Effector memory CD8-positive, alpha-beta T cell (primary cell): Measurements from ENCODE around the gene GPATCH8.
A peak's percentile ranks its signal among the peaks of the same experiment; 100 is the strongest.

ENCODE experiments used
- ATAC-seq: fragments of 150-1000 bp; cut with Tn5 transposase; replicated peaks from 2 replicates; pipeline ENCODE4 v1.10.0; 2021; ENCODE audit warnings: mild to moderate bottlenecking, moderate library complexity
- DNase-seq, 3 experiments: peaks; one replicate each; pipeline ENCODE4 v3.0.0; 2021
- H3K27ac Mint-ChIP-seq, 2 donors: one replicate each; pipeline ENCODE4 v1.8.0; 2022; ENCODE audit warnings: mild to moderate bottlenecking in 2 of 2, mixed read lengths in 2 of 2, moderate library complexity in 2 of 2
- H3K27me3 Mint-ChIP-seq, 2 donors: one replicate each; pipeline ENCODE4 v1.8.0; 2022; ENCODE audit warnings: mixed read lengths in 2 of 2
- H3K36me3 Mint-ChIP-seq: one replicate; pipeline ENCODE4 v1.8.0; 2022; ENCODE audit warnings: mild to moderate bottlenecking, moderate library complexity, mixed read lengths; ENCODE audit not compliant: insufficient read depth
- H3K4me1 Mint-ChIP-seq, 2 donors: one replicate each; pipeline ENCODE4 v1.8.0; 2022; ENCODE audit warnings: low read depth in 2 of 2, mixed read lengths in 2 of 2
- H3K4me3 Mint-ChIP-seq, 2 donors: one replicate each; pipeline ENCODE4 v1.8.0; 2022; ENCODE audit warnings: mild to moderate bottlenecking in 2 of 2, mixed read lengths in 2 of 2, moderate library complexity in 2 of 2
- H3K9me3 Mint-ChIP-seq, 2 donors: one replicate each; pipeline ENCODE4 v1.8.0; 2022; ENCODE audit warnings: mixed read lengths in 2 of 2
- total RNA-seq, 9 experiments: gene quantifications; one replicate each; lab custom pipeline; 2026; lab: John Stamatoyannopoulos, UW

The GPATCH8 gene
- total RNA-seq, result 74.5 to 174 (median 114) reads per million in 9 experiments

DNA sequence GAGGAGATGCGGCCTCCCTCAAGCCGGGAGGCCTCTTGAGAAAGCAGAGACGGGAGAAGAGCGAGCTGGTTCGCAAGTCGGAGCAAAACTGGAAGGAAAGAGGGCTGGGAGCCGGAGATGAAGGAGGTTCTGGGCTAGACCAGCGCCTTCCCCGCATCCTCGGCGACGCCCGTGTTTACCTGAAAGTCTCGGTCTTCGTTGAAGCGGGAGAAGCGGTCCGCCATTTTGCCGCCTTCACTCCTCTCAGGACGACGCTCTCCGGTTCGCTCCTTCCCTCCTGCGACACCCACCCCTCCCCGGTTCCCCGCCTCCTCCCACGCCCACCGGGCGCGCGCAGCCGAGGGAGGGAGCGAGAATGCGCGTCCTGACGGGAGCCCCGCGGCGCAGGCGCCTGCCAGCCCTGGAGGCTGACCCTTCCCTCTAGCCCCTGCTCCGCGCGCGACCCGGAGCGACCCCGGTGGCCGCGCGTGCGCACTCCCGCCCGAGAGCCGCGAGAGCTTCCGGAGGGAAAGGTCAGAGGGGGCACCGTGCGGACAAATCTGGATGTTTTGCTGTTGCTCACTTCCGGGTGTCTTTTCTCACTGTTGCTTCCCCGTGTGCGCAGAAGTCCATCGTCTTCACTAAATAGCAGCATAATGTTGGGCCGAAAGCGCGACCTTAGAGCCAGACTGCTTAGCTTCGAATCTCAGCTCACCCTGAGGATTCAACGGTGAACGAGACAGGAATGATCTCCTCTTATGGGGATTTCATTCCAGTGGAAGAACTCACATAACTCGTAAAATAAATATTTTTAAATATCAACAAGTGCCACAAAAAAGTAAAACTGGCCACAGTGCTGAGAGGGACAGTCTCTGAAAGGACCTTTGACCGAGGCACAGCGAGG lies at the start of gene GPATCH8:
Gene GPATCH8 (minus strand): TSS at position 260 of the 883 bp plus-strand sequence. CDS start 36 bp downstream, at position 224.
- Mint-ChIP-seq H3K36me3 (peaks cover 18% of the 10 kb centered on the region), H3K4me3 (peak within 1 kb of the TSS; percentile 93 to 96), H3K27me3 (peaks cover 6 to 19% of the 10 kb centered on the region in 2 donors), H3K27ac (peak within 1 kb of the TSS; percentile 96 to 98), H3K9me3 (no peaks in the 10 kb centered on the region), H3K4me1 (peaks cover 22 to 31% of the 10 kb centered on the region in 2 donors)
- ATAC-seq (peak; percentile 86), DNase-seq (peak; percentile 89 to 93 (median 91))

DNA sequence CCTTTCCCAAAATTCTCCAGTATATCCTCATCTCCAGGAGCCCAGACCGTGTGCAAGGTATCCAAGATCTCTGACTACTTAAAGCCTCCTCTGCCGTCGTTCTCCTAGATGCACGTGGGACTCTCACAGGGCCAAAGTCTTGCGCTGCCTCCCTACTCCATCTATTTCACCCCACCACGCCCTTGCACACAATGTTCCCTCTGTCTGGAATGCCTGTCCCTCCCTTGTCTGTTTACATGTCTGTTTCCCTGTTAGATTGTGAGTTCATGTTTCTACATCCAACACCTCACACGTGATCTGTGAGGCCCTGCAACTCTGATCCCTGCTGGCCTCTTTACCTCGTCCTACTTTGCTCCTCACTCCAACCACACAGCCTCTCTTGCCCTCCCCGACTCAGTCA lies 49.2 kb upstream of the GPATCH8 start:
- no peak for ATAC-seq
- Mint-ChIP-seq H3K36me3 (peaks cover 8% of the 10 kb centered on the region), H3K27ac (no peak overlapping the region), H3K4me3 (no peak overlapping the region), H3K9me3 (no peaks in the 10 kb centered on the region), H3K4me1 (peaks cover 14 to 15% of the 10 kb centered on the region in 2 donors), H3K27me3 (peaks cover 36 to 74% of the 10 kb centered on the region in 2 donors)
- DNase-seq, result no peak

DNA sequence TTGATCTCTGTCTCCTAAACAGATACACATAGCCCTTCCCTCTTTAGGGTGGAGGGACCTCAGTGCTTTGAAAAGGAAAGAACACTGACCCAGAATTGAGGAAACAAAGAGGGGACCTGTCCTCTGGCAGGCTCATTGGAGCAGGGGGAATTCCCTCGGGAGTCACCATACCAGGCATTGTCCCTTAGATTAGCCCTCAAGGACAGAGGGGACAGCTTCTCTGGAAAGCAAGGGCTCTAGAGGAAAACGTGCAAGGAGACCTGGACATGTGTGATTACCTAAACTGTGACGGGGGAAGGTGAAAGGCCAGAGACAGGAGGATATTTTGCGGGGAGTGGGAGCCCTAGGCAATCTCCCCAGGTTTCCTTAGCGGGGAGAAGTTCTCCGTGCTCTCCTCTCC lies 46.5 kb upstream of the GPATCH8 start:
- Mint-ChIP-seq H3K4me3 (no peak overlapping the region), H3K4me1 (no peaks in the 10 kb centered on the region), H3K27ac (no peak overlapping the region), H3K9me3 (no peaks in the 10 kb centered on the region), H3K27me3 (peaks cover 37 to 76% of the 10 kb centered on the region in 2 donors), H3K36me3 (no peaks in the 10 kb centered on the region)
- DNase-seq (no peak), ATAC-seq (no peak)

DNA sequence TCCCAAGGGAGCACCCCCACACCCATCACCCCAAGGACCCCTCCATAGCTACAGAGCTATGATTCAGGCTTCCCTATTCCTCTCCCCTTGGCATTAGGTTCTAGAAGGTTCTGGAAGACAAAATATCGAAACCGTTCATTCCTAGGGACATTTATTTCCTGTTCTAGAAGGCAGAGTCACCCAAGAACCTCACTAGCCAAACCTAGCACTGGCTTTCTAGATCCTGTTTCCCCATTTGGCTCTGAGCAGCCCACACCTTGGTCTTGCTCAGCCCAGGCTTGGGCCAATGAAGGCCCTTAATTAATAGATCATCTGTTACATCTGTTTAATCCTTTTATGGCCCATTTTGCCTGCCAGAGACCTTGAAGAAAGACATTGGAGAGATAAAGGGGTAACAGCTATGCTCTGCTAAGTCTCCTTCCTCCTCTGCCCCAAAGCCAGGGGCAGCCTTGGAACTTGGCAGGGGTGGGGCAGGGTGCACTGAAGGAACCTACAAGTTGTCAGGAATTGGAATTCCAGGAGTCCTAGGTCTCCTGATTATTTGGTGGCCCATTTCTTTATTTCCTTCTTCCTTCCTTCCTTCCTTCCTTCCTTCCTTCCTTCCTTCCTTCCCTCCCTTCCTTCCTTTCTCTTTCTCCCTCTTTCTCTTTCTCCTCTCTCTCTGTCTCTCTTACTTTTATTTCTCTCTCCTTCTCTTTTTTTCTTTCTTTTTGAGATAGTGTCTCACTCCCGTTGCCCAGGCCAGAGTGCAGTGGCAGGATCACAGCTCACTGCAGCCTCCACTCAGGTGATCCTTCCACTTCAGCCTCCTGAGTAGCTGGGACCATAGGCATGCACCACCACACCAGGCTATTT lies 45.4 kb upstream of the GPATCH8 start:
- H3K36me3 Mint-ChIP-seq, result no peaks in the 10 kb centered on the region
- ATAC-seq (no peak), DNase-seq (no peak)
- H3K27ac Mint-ChIP-seq, result no peak overlapping the region
- peaks cover 46 to 86% of the 10 kb centered on the region in 2 donors for H3K27me3 Mint-ChIP-seq
- no peaks in the 10 kb centered on the region for H3K4me1 Mint-ChIP-seq
- no peak overlapping the region for H3K4me3 Mint-ChIP-seq
- no peaks in the 10 kb centered on the region for H3K9me3 Mint-ChIP-seq

DNA sequence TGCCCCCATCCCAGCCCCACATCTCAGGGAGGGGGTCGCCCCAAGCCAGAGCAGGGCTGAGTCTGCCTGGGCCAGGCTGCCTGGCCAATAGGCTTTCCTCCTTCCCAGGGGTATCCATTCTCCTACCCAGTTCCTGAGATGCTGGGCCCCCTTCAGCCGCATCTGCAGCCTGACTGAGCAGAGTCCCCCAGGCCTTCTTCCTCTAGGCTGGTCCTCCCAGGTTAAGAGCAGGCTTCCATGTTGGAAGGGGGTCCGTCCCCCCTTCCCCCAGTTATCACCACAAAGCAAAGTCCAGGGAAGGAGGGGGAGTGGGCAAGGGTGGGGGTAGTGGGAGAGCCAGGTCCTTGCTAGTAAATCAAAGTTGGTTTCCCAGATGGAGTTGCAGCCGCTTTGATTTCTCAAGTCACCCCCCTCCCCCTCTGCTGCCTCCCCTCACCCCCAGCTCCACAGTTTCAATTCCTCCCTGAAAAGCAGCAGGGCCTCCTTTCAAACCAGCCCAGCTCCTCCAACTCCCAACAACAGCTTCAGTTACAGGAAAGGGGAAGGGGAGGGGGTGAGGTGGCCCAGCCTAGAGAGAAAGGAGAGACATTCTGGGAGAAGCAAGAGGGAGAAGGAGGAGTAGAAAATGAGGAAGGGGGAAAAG lies 44.5 kb upstream of the GPATCH8 start:
- Mint-ChIP-seq H3K36me3 (no peaks in the 10 kb centered on the region), H3K4me3 (no peak overlapping the region), H3K27ac (no peak overlapping the region), H3K4me1 (no peaks in the 10 kb centered on the region), H3K27me3 (peaks cover 52 to 92% of the 10 kb centered on the region in 2 donors), H3K9me3 (no peaks in the 10 kb centered on the region)
- no peak for DNase-seq
- ATAC-seq, result no peak

DNA sequence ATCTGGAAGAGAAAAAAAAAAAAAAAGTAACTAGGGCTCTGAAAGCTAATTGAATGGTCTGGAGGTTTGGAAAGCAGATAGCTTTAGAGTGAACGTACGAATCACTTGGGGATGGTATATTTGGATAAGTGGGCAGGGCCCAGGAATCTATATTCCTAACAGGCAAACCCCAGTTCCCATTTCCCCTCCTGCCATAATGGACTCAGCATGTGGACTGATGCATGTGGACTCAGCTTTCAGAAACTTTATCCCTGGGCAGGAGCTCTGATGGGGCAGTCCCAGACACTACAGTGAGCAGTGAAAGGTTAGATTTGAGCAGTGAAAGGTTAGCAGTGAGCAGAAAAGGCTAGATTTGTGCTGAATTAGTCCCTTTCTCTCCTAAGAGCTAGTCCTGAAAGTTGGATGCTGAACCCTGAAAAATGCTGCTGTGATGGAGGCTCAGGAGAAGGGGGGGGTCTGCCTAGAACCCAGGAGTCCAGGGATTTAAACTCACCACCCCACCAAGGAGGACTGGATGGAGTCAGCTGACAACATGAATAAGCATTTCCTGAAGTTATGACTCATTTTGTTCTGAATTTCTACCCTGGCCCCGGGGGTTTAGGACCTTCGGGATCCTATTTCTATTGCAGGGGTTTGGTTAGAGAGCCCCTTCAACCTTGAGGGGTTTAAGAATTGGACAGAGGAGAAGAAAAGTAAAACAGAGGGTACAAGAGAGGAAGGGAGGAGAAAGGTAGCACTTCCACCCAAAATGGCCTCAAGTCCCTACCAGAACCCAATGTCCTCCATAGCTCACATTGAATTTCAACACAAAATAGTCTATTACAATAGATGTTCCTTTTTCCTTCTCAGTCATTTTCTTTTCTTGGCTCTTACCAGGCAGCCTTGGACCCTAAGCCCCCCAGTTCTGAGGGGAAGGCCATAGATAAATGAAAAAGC lies 43.7 kb upstream of the GPATCH8 start:
- H3K36me3 Mint-ChIP-seq, result no peaks in the 10 kb centered on the region
- H3K4me3 Mint-ChIP-seq, result no peak overlapping the region
- DNase-seq, result no peak
- peaks cover 52 to 92% of the 10 kb centered on the region in 2 donors for H3K27me3 Mint-ChIP-seq
- H3K9me3 Mint-ChIP-seq, result no peaks in the 10 kb centered on the region
- H3K4me1 Mint-ChIP-seq, result no peaks in the 10 kb centered on the region
- H3K27ac Mint-ChIP-seq, result no peak overlapping the region
- ATAC-seq, result no peak

DNA sequence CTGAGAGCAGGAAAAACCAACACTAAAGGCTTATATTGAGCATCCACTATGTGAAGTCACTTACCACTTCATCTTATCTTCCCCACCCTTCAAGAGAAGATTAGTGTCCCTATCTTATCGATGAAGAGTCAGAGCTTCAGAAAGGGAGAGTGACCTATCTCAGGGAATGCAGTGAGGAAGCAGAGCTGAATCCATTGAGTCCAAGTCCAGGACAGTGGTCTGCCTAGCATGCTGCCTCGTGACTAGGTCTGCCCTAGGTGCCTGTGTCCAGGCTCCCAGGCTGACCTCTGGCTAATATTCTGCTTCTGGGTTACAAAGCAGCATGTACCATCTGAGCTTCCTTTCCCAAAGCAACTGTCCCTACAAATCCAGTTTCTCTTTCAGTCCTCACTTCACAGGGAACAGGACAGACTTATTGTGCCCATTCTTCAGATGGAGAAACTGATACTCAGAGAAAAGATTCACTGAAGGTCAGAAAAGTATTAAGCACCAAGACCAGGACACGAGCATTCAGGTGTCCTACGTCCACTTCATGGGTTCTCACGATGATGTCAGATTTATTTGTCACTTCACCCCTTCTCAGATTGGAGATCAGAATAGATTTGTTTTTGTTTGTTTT lies 40.8 kb upstream of the GPATCH8 start:
- ATAC-seq, result no peak
- Mint-ChIP-seq H3K36me3 (peaks cover 4% of the 10 kb centered on the region), H3K9me3 (no peaks in the 10 kb centered on the region), H3K27ac (no peak overlapping the region), H3K27me3 (peaks cover 57 to 97% of the 10 kb centered on the region in 2 donors), H3K4me3 (no peak overlapping the region), H3K4me1 (no peaks in the 10 kb centered on the region)
- no peak for DNase-seq

DNA sequence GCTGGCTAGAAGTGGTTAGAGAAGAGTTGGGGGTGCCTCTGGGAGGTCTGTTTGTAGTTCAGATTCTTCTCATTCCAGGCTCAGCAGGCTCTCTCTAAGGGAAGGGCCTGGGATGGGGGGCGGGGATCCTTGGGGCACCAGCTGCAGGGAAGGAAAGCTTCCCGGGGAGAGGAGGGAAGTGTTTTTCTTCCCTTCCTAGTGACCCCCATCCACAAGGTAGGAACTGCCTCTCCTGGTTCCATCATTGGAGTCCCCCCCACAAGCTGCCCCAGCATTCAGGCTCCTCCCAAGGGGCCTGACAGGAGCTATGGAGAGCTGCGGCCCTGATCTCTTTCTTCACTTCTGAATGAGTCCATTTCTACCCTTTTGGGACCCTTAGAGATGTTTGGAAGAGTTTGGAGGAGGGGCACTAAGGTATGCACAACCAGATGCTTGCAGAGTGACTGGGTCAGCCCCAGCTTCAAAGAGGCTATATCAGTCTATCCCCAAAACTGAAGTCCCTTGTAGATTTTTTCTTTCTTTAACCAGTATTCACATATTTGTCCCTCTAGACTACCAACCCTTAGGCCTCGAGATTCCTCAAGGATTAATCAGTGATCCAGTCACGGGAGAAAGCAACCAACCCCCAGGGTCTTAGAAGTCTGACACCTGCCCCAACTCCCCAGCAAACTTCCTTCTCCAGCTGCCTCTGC lies 40.2 kb upstream of the GPATCH8 start:
- Mint-ChIP-seq H3K27me3 (peaks cover 56 to 100% of the 10 kb centered on the region in 2 donors), H3K4me1 (no peaks in the 10 kb centered on the region), H3K9me3 (no peaks in the 10 kb centered on the region), H3K27ac (no peak overlapping the region), H3K36me3 (peaks cover 4% of the 10 kb centered on the region), H3K4me3 (no peak overlapping the region)
- no peak for ATAC-seq
- no peak for DNase-seq

DNA sequence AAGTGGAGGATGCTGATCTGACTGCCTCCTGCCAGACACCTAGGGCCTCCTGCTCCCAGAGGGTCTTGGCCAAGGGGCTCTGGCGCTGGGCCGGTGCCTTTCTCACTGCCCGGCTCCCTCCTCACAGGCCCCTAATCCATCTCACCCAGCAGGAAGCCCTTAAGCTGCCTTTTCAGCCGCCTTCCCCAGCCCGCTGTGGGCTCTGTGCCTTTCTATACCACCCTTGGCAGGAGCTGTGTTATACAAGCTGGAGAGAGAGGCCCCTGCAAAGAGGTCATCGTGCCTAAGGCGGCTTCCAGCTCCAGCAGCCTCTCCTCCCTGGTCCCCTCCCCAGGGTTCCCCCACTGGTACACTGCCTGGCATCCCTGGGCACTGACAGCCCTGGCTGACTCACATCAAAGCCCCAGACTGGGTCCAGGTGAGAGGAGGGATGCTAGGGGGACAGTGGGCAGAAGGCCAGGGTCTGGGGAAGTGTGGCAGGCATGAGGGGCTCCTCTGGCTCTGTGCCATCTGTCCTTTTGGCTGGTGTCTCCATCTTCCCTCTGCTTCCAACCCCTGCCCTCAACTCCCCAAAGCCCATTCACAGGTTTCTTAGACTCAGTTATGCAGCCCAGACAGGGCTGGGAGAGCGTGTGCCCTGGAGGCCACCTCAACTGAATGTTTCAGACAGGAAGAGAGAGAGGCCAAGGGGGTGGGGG lies 38.8 kb upstream of the GPATCH8 start:
- Mint-ChIP-seq H3K36me3 (peaks cover 4% of the 10 kb centered on the region), H3K4me3 (no peak overlapping the region), H3K4me1 (no peaks in the 10 kb centered on the region), H3K27me3 (peaks cover 56 to 92% of the 10 kb centered on the region in 2 donors), H3K9me3 (no peaks in the 10 kb centered on the region), H3K27ac (no peak overlapping the region)
- no peak for ATAC-seq
- no peak for DNase-seq

DNA sequence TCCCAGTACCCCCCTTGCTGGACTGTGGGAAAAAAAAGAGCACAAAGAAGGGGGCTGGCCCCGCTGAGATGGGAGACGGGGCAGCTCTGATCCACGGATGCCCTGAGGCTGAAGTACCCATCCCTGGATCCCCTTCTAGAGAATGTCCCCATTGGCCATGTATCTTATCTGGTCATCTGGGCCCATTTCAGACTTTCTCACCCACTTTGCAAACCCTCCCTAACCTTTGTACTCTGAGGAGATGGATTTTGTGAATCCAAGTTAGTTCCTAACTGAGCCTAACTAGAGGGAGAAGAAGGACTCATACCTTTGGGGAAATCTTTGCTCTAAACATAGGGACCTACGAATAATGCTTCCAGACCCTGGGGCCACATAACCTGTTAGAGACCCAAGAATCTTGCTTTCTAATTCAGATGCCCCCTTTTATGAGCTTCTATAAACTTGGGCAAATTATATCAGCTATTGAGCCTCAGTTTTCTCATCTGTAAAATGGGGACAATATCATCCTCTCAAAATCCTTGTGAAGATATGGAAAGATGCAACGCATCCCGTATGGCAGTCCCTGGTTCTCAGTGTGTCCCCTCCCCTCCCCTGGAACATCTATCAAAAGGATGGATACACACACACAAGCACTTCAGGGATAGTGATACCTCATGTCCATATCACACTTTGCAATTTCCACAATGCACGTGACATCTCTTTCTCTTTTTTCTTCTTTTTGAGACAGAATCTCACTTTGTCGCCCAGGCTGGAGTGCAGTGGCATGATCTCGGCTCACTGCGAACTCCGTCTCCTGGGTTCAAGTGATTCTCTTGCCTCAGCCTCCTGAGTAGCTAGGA lies 37.3 kb upstream of the GPATCH8 start:
- no peak for DNase-seq
- no peaks in the 10 kb centered on the region for H3K4me1 Mint-ChIP-seq
- no peak for ATAC-seq
- H3K27ac Mint-ChIP-seq, result no peak overlapping the region
- peaks cover 4% of the 10 kb centered on the region for H3K36me3 Mint-ChIP-seq
- peaks cover 50 to 76% of the 10 kb centered on the region in 2 donors for H3K27me3 Mint-ChIP-seq
- no peak overlapping the region for H3K4me3 Mint-ChIP-seq
- H3K9me3 Mint-ChIP-seq, result no peaks in the 10 kb centered on the region

DNA sequence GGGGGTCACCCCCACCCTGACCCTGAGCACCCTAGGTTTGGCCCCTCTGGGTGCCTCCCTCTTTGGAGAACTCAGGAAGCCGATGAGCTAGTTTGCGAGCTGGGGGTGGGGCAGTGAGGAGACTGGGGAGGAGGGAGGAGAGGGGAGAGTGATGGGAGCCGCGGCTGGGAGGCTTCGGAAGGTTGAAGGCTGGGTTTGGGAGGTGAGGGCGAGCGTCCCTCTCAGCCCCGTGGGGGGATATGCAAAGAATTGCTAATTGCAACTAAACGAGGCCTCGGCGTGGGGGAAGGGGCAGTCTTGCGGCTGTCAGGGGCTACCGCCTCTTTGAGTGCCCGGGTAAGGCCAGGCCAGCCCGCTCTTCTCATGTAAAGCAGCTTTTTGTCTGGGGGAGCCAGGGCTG lies 36.5 kb upstream of the GPATCH8 start:
- Mint-ChIP-seq H3K4me1 (no peaks in the 10 kb centered on the region), H3K27ac (no peak overlapping the region), H3K36me3 (peaks cover 4% of the 10 kb centered on the region), H3K27me3 (peaks cover 44 to 68% of the 10 kb centered on the region in 2 donors), H3K4me3 (no peak overlapping the region), H3K9me3 (no peaks in the 10 kb centered on the region)
- no peak for ATAC-seq
- no peak for DNase-seq
